MG63 (cell line): ENCODE results near the gene DNLZ. TPM values are rescaled to one million over a fixed set of nuclear protein-coding genes. Genes with fewer than 3 reads are reported as not detected.
A peak's percentile ranks its signal among the peaks of the same experiment; 100 is the strongest.

Source experiments
- DNase-seq: peaks from one replicate; pipeline ENCODE4 v3.0.0-alpha.2; 2020
- H3K27me3 ChIP-seq: fragments of 250-450 bp; sonication (Bioruptor Pico); 2 replicates; pipeline ENCODE4 v1.5.1; 2020; ENCODE audit warnings: mild to moderate bottlenecking, moderate library complexity
- H3K36me3 ChIP-seq: fragments of 250-450 bp; sonication (Bioruptor Pico); 2 replicates; pipeline ENCODE4 v1.5.1; 2020; ENCODE audit warnings: mild to moderate bottlenecking, moderate library complexity
- H3K4me3 ChIP-seq: fragments of 250-450 bp; sonication (Bioruptor Pico); 2 replicates; pipeline ENCODE4 v1.5.1; 2020; ENCODE audit warnings: mild to moderate bottlenecking, moderate library complexity
- H3K9me3 ChIP-seq: fragments of 250-450 bp; sonication (Bioruptor Pico); 2 replicates; pipeline ENCODE4 v1.5.1; 2020; ENCODE audit warnings: mild to moderate bottlenecking, moderate library complexity
- total RNA-seq: library from RNA; depleted of rRNA; stranded (reverse); fragments of >200 nt; shearing (Covaris generic); gene quantifications from 2 replicates; pipeline ENCODE4 v1.2.3, GENCODE V29; 2014; ENCODE audit warnings: low replicate concordance

DNLZ gene
- total RNA-seq, 1 experiment from 2014 or later, result 47.9 TPM

GRCh38 chr9:136335296-136336155, 28.0 kb downstream of the DNLZ start:
- no peaks in the 10 kb centered on the region for H3K9me3 ChIP-seq

GRCh38 chr9:136334541-136334940, 29.0 kb downstream of the DNLZ start:
- Histone ChIP-seq H3K27me3 (no peaks in the 10 kb centered on the region), H3K36me3 (peaks cover 28% of the 10 kb centered on the region), H3K9me3 (no peaks in the 10 kb centered on the region), H3K4me3 (no peak overlapping the region)
- no peak for DNase-seq

More at GRCh38 chr9:136335296-136336155, 28.0 kb downstream of the DNLZ start:
- Histone ChIP-seq H3K4me3 (no peak overlapping the region), H3K27me3 (no peaks in the 10 kb centered on the region), H3K36me3 (peaks cover 37% of the 10 kb centered on the region)
- DNase-seq, result no peak

- peaks cover 30% of the 10 kb centered on the region for H3K36me3 ChIP-seq
- H3K9me3 ChIP-seq, result no peaks in the 10 kb centered on the region
- DNase-seq, result no peak
- no peak overlapping the region for H3K4me3 ChIP-seq
- H3K27me3 ChIP-seq, result no peaks in the 10 kb centered on the region
Measured at GRCh38 chr9:136333486-136333885, 30.1 kb downstream of the DNLZ start.

- H3K36me3 ChIP-seq, result peaks cover 28% of the 10 kb centered on the region
- no peaks in the 10 kb centered on the region for H3K27me3 ChIP-seq
- no peaks in the 10 kb centered on the region for H3K9me3 ChIP-seq
- no peak for DNase-seq
- H3K4me3 ChIP-seq, result no peak overlapping the region
Measured at GRCh38 chr9:136333045-136333444, 30.5 kb downstream of the DNLZ start.

GRCh38 chr9:136332482-136332983, 31.0 kb downstream of the DNLZ start:
- DNase-seq, result no peak
- Histone ChIP-seq H3K9me3 (no peaks in the 10 kb centered on the region), H3K36me3 (peaks cover 24% of the 10 kb centered on the region), H3K4me3 (no peak overlapping the region), H3K27me3 (no peaks in the 10 kb centered on the region)

GRCh38 chr9:136331556-136332481, 31.7 kb downstream of the DNLZ start:
- DNase-seq, result no peak
- Histone ChIP-seq H3K27me3 (no peaks in the 10 kb centered on the region), H3K36me3 (peaks cover 20% of the 10 kb centered on the region), H3K4me3 (no peak overlapping the region), H3K9me3 (no peaks in the 10 kb centered on the region)

- no peak for DNase-seq
- H3K9me3 ChIP-seq, result no peaks in the 10 kb centered on the region
- H3K27me3 ChIP-seq, result no peaks in the 10 kb centered on the region
- H3K4me3 ChIP-seq, result no peak overlapping the region
- peaks cover 13% of the 10 kb centered on the region for H3K36me3 ChIP-seq
Measured at GRCh38 chr9:136331030-136331429, 32.5 kb downstream of the DNLZ start.

GRCh38 chr9:136330406-136330990, 33.0 kb downstream of the DNLZ start:
- no peak overlapping the region for H3K4me3 ChIP-seq
- peaks cover 13% of the 10 kb centered on the region for H3K36me3 ChIP-seq
- H3K27me3 ChIP-seq, result no peaks in the 10 kb centered on the region
- no peaks in the 10 kb centered on the region for H3K9me3 ChIP-seq
- no peak for DNase-seq

- Histone ChIP-seq H3K4me3 (peak overlapping the region; percentile 75), H3K27me3 (no peaks in the 10 kb centered on the region), H3K36me3 (peaks cover 11% of the 10 kb centered on the region), H3K9me3 (no peaks in the 10 kb centered on the region)
- DNase-seq, result no peak
Measured at GRCh38 chr9:136329636-136330405, 33.7 kb downstream of the DNLZ start.

GRCh38 chr9:136329211-136329627, 34.3 kb downstream of the DNLZ start:
- peak overlapping the region; percentile 75 for H3K4me3 ChIP-seq
- no peaks in the 10 kb centered on the region for H3K27me3 ChIP-seq
- no peaks in the 10 kb centered on the region for H3K9me3 ChIP-seq
- DNase-seq, result no peak
- peaks cover 11% of the 10 kb centered on the region for H3K36me3 ChIP-seq

GRCh38 chr9:136328622-136329041, 34.9 kb downstream of the DNLZ start:
- peak; percentile 32 for DNase-seq
- Histone ChIP-seq H3K9me3 (no peaks in the 10 kb centered on the region), H3K27me3 (no peaks in the 10 kb centered on the region), H3K4me3 (peak overlapping the region; percentile 75), H3K36me3 (peaks cover 11% of the 10 kb centered on the region)

GRCh38 chr9:136328011-136328621, 35.4 kb downstream of the DNLZ start:
- H3K36me3 ChIP-seq, result peaks cover 7% of the 10 kb centered on the region; the same call in 1 of the 2 replicates
- H3K27me3 ChIP-seq, result no peaks in the 10 kb centered on the region
- H3K9me3 ChIP-seq, result no peaks in the 10 kb centered on the region
- H3K4me3 ChIP-seq, result peak overlapping the region; percentile 75
- DNase-seq, result no peak

GRCh38 chr9:136327304-136327974, 36.1 kb downstream of the DNLZ start, which contains the start of gene GPSM1:
Gene GPSM1 (plus strand): TSS chr9:136327539. CDS start chr9:136327696, 157 bp downstream.
- Histone ChIP-seq H3K27me3 (no peaks in the 10 kb centered on the region), H3K36me3 (peaks cover 7% of the 10 kb centered on the region; the same call in 1 of the 2 replicates), H3K9me3 (no peaks in the 10 kb centered on the region), H3K4me3 (peak within 1 kb of the TSS; percentile 75)
- DNase-seq, result peak; percentile 78

- Histone ChIP-seq H3K4me3 (peak overlapping the region; percentile 45), H3K36me3 (peaks cover 7% of the 10 kb centered on the region; the same call in 1 of the 2 replicates), H3K27me3 (no peaks in the 10 kb centered on the region), H3K9me3 (no peaks in the 10 kb centered on the region)
- no peak for DNase-seq
Measured at GRCh38 chr9:136326761-136327303, 36.7 kb downstream of the DNLZ start.
